HFFc6 (cell line): ENCODE data around the gene SLC35C1. TPM values are rescaled to one million over a fixed set of nuclear protein-coding genes. Genes with fewer than 3 reads are reported as not detected.

Experiments used
- DNase-seq: peaks from one replicate; pipeline ENCODE4 v3.0.0-alpha.2; 2018
- H3K27ac Mint-ChIP-seq: 2 replicates; pipeline ENCODE4 v1.8.0; 2020; ENCODE audit warnings: mild to moderate bottlenecking, mixed read lengths
- H3K27me3 Mint-ChIP-seq: 2 replicates; pipeline ENCODE4 v1.8.0; 2021; ENCODE audit warnings: mild to moderate bottlenecking, moderate library complexity, mixed read lengths; ENCODE audit not compliant: insufficient read depth
- H3K36me3 Mint-ChIP-seq: 2 replicates; pipeline ENCODE4 v1.8.0; 2021; ENCODE audit warnings: low read depth, mixed read lengths
- H3K4me1 Mint-ChIP-seq: 2 replicates; pipeline ENCODE4 v1.8.0; 2020; ENCODE audit warnings: low read depth, mixed read lengths
- H3K4me3 Mint-ChIP-seq: 2 replicates; pipeline ENCODE4 v1.8.0; 2020; ENCODE audit warnings: mild to moderate bottlenecking, moderate library complexity, mixed read lengths
- H3K9me3 Mint-ChIP-seq: 2 replicates; pipeline ENCODE4 v1.8.0; 2020; ENCODE audit warnings: mild to moderate bottlenecking, mixed read lengths
- total RNA-seq, 6 experiments: library from RNA; stranded (reverse); fragmentation: NEBNext Ultra II Directional; extraction: Animal tissue kit (Norgen Biotek cat#: 25700); gene quantifications; 2 replicates in 1 of 6; 3 replicates in 5 of 6; pipeline ENCODE4 v1.2.3, GENCODE V29; 2021
- TF ChIP-seq, protein P1 (sequence below): fragments of 200-600 bp; sonication (generic); IDR thresholded peaks from 2 replicates; pipeline ENCODE4 v1.5.0; 2021; ENCODE audit warnings: antibody characterized with exemption, mild to moderate bottlenecking

The SLC35C1 gene
- total RNA-seq, 6 experiments from 2014 or later, result 24.2 to 29.6 (median 27.4) TPM

DNA sequence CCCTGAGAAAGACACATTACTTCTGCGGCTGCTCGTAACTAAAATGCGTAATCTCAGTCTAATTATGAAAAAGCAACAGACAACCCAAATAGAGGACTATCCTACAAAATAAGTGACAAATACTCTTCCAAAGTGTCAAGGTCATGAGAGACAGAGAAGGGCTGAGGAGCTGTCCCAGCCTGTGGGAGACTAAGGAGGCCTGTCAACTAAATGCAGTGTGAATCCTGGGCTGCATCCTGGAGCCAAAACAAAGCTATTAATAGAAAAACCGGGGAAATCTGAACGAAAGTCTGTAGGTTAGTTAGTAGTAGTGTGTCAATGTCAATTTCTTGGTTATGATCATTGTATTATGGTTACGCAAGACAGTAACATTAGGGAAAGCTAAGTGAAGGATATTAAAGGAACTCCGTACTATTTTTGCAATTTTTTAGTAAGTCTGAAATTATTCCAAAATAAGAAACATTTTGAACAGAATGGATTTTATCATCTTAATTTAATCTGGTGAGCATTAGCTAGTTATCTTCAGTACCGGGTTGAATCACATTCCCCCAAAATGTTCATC, 39.8 kb upstream of the SLC35C1 start:
- peaks cover 52% of the 10 kb centered on the region for H3K27me3 Mint-ChIP-seq
- H3K9me3 Mint-ChIP-seq, result no peaks in the 10 kb centered on the region
- DNase-seq, result no peak
- TF ChIP-seq, protein P1, sequence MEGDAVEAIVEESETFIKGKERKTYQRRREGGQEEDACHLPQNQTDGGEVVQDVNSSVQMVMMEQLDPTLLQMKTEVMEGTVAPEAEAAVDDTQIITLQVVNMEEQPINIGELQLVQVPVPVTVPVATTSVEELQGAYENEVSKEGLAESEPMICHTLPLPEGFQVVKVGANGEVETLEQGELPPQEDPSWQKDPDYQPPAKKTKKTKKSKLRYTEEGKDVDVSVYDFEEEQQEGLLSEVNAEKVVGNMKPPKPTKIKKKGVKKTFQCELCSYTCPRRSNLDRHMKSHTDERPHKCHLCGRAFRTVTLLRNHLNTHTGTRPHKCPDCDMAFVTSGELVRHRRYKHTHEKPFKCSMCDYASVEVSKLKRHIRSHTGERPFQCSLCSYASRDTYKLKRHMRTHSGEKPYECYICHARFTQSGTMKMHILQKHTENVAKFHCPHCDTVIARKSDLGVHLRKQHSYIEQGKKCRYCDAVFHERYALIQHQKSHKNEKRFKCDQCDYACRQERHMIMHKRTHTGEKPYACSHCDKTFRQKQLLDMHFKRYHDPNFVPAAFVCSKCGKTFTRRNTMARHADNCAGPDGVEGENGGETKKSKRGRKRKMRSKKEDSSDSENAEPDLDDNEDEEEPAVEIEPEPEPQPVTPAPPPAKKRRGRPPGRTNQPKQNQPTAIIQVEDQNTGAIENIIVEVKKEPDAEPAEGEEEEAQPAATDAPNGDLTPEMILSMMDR, result no peak
- no peaks in the 10 kb centered on the region for H3K4me1 Mint-ChIP-seq
- H3K4me3 Mint-ChIP-seq, result no peak overlapping the region
- no peaks in the 10 kb centered on the region for H3K36me3 Mint-ChIP-seq
- no peak overlapping the region for H3K27ac Mint-ChIP-seq

DNA sequence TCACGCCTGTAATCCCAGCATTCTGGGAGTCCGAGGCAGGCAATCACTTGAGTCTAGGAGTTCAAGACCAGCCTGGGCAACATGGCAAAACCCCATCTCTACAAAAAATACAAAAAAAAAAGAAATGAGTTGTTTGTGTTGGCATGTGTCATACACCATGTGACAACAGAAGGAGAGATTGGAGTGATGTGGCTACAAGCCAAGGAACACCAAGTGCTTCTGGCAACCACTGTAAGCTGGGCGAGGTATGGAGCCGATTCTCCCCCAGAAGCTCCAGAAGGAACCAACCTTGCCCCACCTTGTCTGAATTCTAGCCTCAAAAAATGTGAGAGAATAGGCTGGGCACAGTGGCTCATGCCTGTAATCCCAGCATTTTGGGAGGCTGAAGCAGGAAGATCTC, 39.1 kb upstream of the SLC35C1 start:
- Mint-ChIP-seq H3K9me3 (no peaks in the 10 kb centered on the region), H3K27ac (no peak overlapping the region), H3K4me1 (no peaks in the 10 kb centered on the region), H3K36me3 (no peaks in the 10 kb centered on the region), H3K27me3 (peaks cover 53% of the 10 kb centered on the region), H3K4me3 (no peak overlapping the region)
- no peak for DNase-seq
- TF ChIP-seq, protein P1, result no peak

- no peak overlapping the region for H3K27ac Mint-ChIP-seq
- peaks cover 47% of the 10 kb centered on the region for H3K27me3 Mint-ChIP-seq
- TF ChIP-seq, protein P1, result no peak
Measured at GRCh38 chr11:45766469-45766868, 38.5 kb upstream of the SLC35C1 start.

DNA sequence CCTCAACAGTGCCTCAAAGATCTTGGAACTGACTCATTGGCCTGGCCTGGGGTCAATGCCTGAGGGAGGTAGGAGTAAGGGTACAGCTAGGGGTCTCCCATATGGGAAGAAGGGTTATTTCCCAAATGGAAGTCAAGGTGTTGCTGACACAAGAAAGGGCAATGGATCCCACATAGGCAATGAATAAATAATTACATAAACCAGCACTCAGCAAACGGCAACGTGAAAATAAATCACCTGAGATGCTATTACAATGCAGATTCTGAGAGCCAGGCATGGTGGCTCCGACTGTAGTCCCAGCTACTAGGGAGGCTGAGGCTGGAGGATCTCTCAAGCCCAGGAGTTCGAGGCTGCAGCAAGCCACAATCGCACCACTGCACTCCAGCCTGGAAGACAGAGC, 36.5 kb upstream of the SLC35C1 start:
- Mint-ChIP-seq H3K9me3 (no peaks in the 10 kb centered on the region), H3K27me3 (peaks cover 45% of the 10 kb centered on the region), H3K4me3 (no peak overlapping the region), H3K36me3 (no peaks in the 10 kb centered on the region), H3K27ac (no peak overlapping the region), H3K4me1 (peaks cover 9% of the 10 kb centered on the region)
- DNase-seq, result no peak
- TF ChIP-seq, protein P1, result no peak

More at GRCh38 chr11:45766469-45766868, 38.5 kb upstream of the SLC35C1 start:
- Mint-ChIP-seq H3K9me3 (no peaks in the 10 kb centered on the region), H3K4me3 (no peak overlapping the region), H3K36me3 (no peaks in the 10 kb centered on the region), H3K4me1 (peaks cover 3% of the 10 kb centered on the region)
- DNase-seq, result no peak

DNA sequence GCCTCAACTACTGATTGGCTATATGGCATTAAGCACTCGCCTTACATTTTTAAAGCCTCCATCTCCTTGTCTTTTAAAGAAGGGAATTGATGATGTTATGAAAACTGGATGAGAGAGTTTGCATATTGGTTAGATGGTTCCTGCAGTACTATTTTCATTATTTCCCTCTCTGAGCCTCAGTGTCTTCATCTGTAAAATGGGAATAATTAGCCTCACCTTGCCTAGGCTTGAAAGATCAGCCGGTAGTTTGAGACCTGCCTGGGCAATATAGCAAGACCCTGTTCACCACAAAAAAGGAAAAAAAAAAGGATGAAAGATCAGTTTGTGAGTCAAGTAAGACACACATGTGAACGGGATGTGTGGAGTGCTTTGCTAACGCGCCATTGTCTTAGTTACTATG, 35.0 kb upstream of the SLC35C1 start:
- Mint-ChIP-seq H3K4me3 (no peak overlapping the region), H3K9me3 (no peaks in the 10 kb centered on the region), H3K4me1 (peaks cover 9% of the 10 kb centered on the region), H3K27ac (no peak overlapping the region), H3K36me3 (no peaks in the 10 kb centered on the region), H3K27me3 (peaks cover 40% of the 10 kb centered on the region)
- no peak for DNase-seq
- TF ChIP-seq, protein P1, result no peak

- no peak overlapping the region for H3K27ac Mint-ChIP-seq
- TF ChIP-seq, protein P1, result peak; percentile 86
- peak; percentile 9 for DNase-seq
- H3K4me1 Mint-ChIP-seq, result peaks cover 9% of the 10 kb centered on the region
- no peaks in the 10 kb centered on the region for H3K36me3 Mint-ChIP-seq
- H3K27me3 Mint-ChIP-seq, result peaks cover 43% of the 10 kb centered on the region
- H3K9me3 Mint-ChIP-seq, result no peaks in the 10 kb centered on the region
- peak overlapping the region; percentile 91 for H3K4me3 Mint-ChIP-seq
Measured at GRCh38 chr11:45771193-45771565, 33.8 kb upstream of the SLC35C1 start.
